Peyer's patch (tissue), 4 donors: ENCODE measurements around the gene KRTAP10-8. TPM values are rescaled to one million over a fixed set of nuclear protein-coding genes. Genes with fewer than 3 reads are reported as not detected.

Experiments used
- DNase-seq, 3 donors: peaks; one replicate each; pipeline ENCODE4 v3.0.0-alpha.2; 2017 to 2019
- H3K27ac ChIP-seq, 4 donors: fragments of 200-600 bp; sonication (generic); one replicate each; pipeline ENCODE4 v1.5.1; 2016 to 2019
- H3K27me3 ChIP-seq, 2 donors: fragments of 200-600 bp; sonication (generic); one replicate each; pipeline ENCODE4 v1.5.1; 2019
- H3K36me3 ChIP-seq, 3 donors: fragments of 200-600 bp; sonication (generic); one replicate each; pipeline ENCODE4 v1.5.1; 2016 to 2019
- H3K4me1 ChIP-seq, 4 donors: fragments of 200-600 bp; sonication (generic); one replicate each; pipeline ENCODE4 v1.5.1; 2016 to 2019
- H3K4me3 ChIP-seq, 4 donors: fragments of 200-600 bp; sonication (generic); 1 replicate in 3 of 4; 2 replicates in 1 of 4; pipeline ENCODE4 v1.5.1; 2016 to 2019; ENCODE audit warnings: mild to moderate bottlenecking in 1 of 4
- H3K9me3 ChIP-seq, 4 donors: fragments of 200-600 bp; sonication (generic); one replicate each; pipeline ENCODE4 v1.5.1; 2016 to 2019; ENCODE audit warnings: mild to moderate bottlenecking in 1 of 4
- CTCF ChIP-seq, 6 experiments: fragments of 450-650 bp in 4 of 6; fragments of 200-600 bp in 2 of 6; sonication (generic) in 1 of 6; IDR thresholded peaks; one replicate each; pipeline ENCODE4 v1.5.1; 2017 to 2019; ENCODE audit warnings: antibody characterized with exemption in 6 of 6, mild to moderate bottlenecking in 3 of 6, moderate library complexity in 1 of 6
- POLR2A ChIP-seq, 2 donors: fragments of 450-650 bp; IDR thresholded peaks; one replicate each; pipeline ENCODE4 v1.5.1; 2017; ENCODE audit warnings: antibody characterized with exemption in 2 of 2, mild to moderate bottlenecking in 2 of 2, moderate library complexity in 2 of 2
- total RNA-seq, 4 donors: library from RNA; depleted of rRNA; stranded (reverse); fragments of >200 nt; gene quantifications; one replicate each; pipeline ENCODE4 v1.1.0, GENCODE V29; 2016

The KRTAP10-8 gene
- total RNA-seq, 4 donors from 2014 or later = not detected

GRCh38 chr21:44614961-44615391 is 3.1 kb downstream of the KRTAP10-8 start:
- DNase-seq = no peak
- no peak overlapping the region for H3K4me3 ChIP-seq

GRCh38 chr21:44615466-44615865 is 3.6 kb downstream of the KRTAP10-8 start:
- TF ChIP-seq POLR2A (IDR thresholded peaks at IDR 0.05) (no peak), CTCF (IDR thresholded peaks at IDR 0.05) (no peak)
- no peaks in the 10 kb centered on the region for H3K27me3 ChIP-seq
- no peaks in the 10 kb centered on the region for H3K36me3 ChIP-seq
- H3K4me1 ChIP-seq = no peaks in the 10 kb centered on the region
- no peak overlapping the region for H3K27ac ChIP-seq
- no peak overlapping the region for H3K4me3 ChIP-seq
- no peak for DNase-seq
- peaks cover 0 to 9% (median 0%) of the 10 kb centered on the region in 4 donors for H3K9me3 ChIP-seq

More at GRCh38 chr21:44614961-44615391, 3.1 kb downstream of the KRTAP10-8 start:
- Histone ChIP-seq H3K9me3 (peaks cover 0 to 14% (median 0%) of the 10 kb centered on the region in 4 donors), H3K27ac (no peak overlapping the region), H3K27me3 (no peaks in the 10 kb centered on the region), H3K4me1 (no peaks in the 10 kb centered on the region), H3K36me3 (no peaks in the 10 kb centered on the region)
- TF ChIP-seq POLR2A (IDR thresholded peaks at IDR 0.05) (no peak), CTCF (IDR thresholded peaks at IDR 0.05) (no peak)

- H3K27me3 ChIP-seq = no peaks in the 10 kb centered on the region
- DNase-seq = peak in 2 of 3 donors; percentile 36 to 40
- H3K36me3 ChIP-seq = no peaks in the 10 kb centered on the region
- H3K4me1 ChIP-seq = no peaks in the 10 kb centered on the region
- H3K9me3 ChIP-seq = peaks cover 0 to 10% (median 0%) of the 10 kb centered on the region in 4 donors
- no peak overlapping the region for H3K4me3 ChIP-seq
- no peak overlapping the region for H3K27ac ChIP-seq
- TF ChIP-seq POLR2A (IDR thresholded peaks at IDR 0.05) = no peak
These were observed 4.2 kb downstream of the KRTAP10-8 start for GRCh38 chr21:44615911-44616590.

- H3K4me3 ChIP-seq = no peak overlapping the region
- H3K9me3 ChIP-seq = peaks cover 0 to 7% (median 0%) of the 10 kb centered on the region in 4 donors
- no peaks in the 10 kb centered on the region for H3K36me3 ChIP-seq
- no peaks in the 10 kb centered on the region for H3K27me3 ChIP-seq
- TF ChIP-seq CTCF (IDR thresholded peaks at IDR 0.05) (no peak), POLR2A (IDR thresholded peaks at IDR 0.05) (no peak)
- H3K27ac ChIP-seq = no peak overlapping the region
- no peak for DNase-seq
- no peaks in the 10 kb centered on the region for H3K4me1 ChIP-seq
These were observed 4.7 kb downstream of the KRTAP10-8 start for GRCh38 chr21:44616591-44616926.

- DNase-seq = no peak
- Histone ChIP-seq H3K4me3 (no peak overlapping the region), H3K36me3 (no peaks in the 10 kb centered on the region), H3K27me3 (no peaks in the 10 kb centered on the region), H3K9me3 (peaks cover 0 to 3% (median 0%) of the 10 kb centered on the region in 4 donors), H3K4me1 (no peaks in the 10 kb centered on the region), H3K27ac (no peak overlapping the region)
- no peak for TF ChIP-seq CTCF (IDR thresholded peaks at IDR 0.05)
These were observed 5.2 kb downstream of the KRTAP10-8 start for GRCh38 chr21:44617071-44617501.

GRCh38 chr21:44618504-44618903 is 6.6 kb downstream of the KRTAP10-8 start:
- TF ChIP-seq POLR2A (IDR thresholded peaks at IDR 0.05) = no peak
- TF ChIP-seq CTCF (IDR thresholded peaks at IDR 0.05) = peak in 3 of 6 experiments; percentile 22 to 41 (median 31)
- H3K4me3 ChIP-seq = no peak overlapping the region
- H3K27ac ChIP-seq = peak overlapping the region; percentile 5 to 65 (median 44)

More at GRCh38 chr21:44618504-44618903, 6.6 kb downstream of the KRTAP10-8 start:
- H3K36me3 ChIP-seq = no peaks in the 10 kb centered on the region
- no peaks in the 10 kb centered on the region for H3K4me1 ChIP-seq
- peak in 2 of 3 donors; percentile 45 to 56 for DNase-seq
- peaks cover 0 to 5% (median 2%) of the 10 kb centered on the region in 4 donors for H3K9me3 ChIP-seq
- no peaks in the 10 kb centered on the region for H3K27me3 ChIP-seq
